ENCODE results near the gene ZNF518A.

- TF ChIP-seq CTCF (IDR thresholded peaks at IDR 0.05; ENCODE audit: low read length) (no peak), EZH2 (optimal IDR thresholded peaks at IDR 0.05; ENCODE audit: low read depth, low read length) (no peak), EZH2phosphoT487 (IDR thresholded peaks at IDR 0.05; ENCODE audit: low read length) (no peak)
Measured at GRCh38 chr10:96133135-96133534, 3.0 kb downstream of the ZNF518A start.

Data from MM.1S (cell line).